Spleen (tissue), 11 donors: ENCODE data around the gene UBE2E2. TPM values are rescaled to one million over a fixed set of nuclear protein-coding genes. Genes with fewer than 3 reads are reported as not detected.

ENCODE experiments used
- DNase-seq: peaks from one replicate; pipeline ENCODE4 v3.0.0-alpha.2; 2020
- H3K27ac ChIP-seq, 8 donors: fragments of 200-600 bp; sonication (generic) in 7 of 8; 1 replicate in 4 of 8; 2 replicates in 4 of 8; pipeline versions ENCODE4 v1.5.0 to v1.8.0; 2016 to 2021; ENCODE audit warnings: inconsistent platforms in 4 of 8, mild to moderate bottlenecking in 4 of 8, moderate library complexity in 1 of 8
- H3K27me3 ChIP-seq, 7 donors: fragments of 200-600 bp; sonication (generic) in 6 of 7; replicated peaks in 1 of 7; 1 replicate in 4 of 7; 2 replicates in 3 of 7; pipeline versions ENCODE4 v1.5.0 to v1.8.0; 2016 to 2021; ENCODE audit warnings: inconsistent platforms in 3 of 7, mild to moderate bottlenecking in 1 of 7
- H3K36me3 ChIP-seq, 6 donors: fragments of 200-600 bp; sonication (generic) in 5 of 6; 1 replicate in 4 of 6; 2 replicates in 2 of 6; pipeline versions ENCODE4 v1.5.0 to v1.8.0; 2016 to 2021; ENCODE audit warnings: inconsistent platforms in 2 of 6
- H3K4me1 ChIP-seq, 6 donors: fragments of 200-600 bp; sonication (generic) in 5 of 6; 1 replicate in 3 of 6; 2 replicates in 3 of 6; pipeline versions ENCODE4 v1.5.0 to v1.8.0; 2016 to 2021; ENCODE audit warnings: inconsistent platforms in 3 of 6
- H3K4me3 ChIP-seq, 8 donors: fragments of 200-600 bp; sonication (generic) in 7 of 8; 1 replicate in 4 of 8; 2 replicates in 4 of 8; pipeline versions ENCODE4 v1.5.0 to v1.8.0; 2016 to 2021; ENCODE audit warnings: inconsistent platforms in 4 of 8, mild to moderate bottlenecking in 4 of 8, moderate library complexity in 2 of 8
- H3K9me3 ChIP-seq, 8 donors: fragments of 200-600 bp; sonication (generic) in 7 of 8; 1 replicate in 4 of 8; 2 replicates in 4 of 8; pipeline versions ENCODE4 v1.5.0 to v1.8.0; 2016 to 2021; ENCODE audit warnings: inconsistent platforms in 4 of 8
- CTCF ChIP-seq, 11 experiments: fragments of 200-600 bp in 7 of 11; fragments of 450-650 bp in 4 of 11; sonication (generic) in 4 of 11; IDR thresholded peaks in 8 of 11; conservative IDR thresholded peaks in 3 of 11; 1 replicate in 7 of 11; 2 replicates in 4 of 11; pipeline versions ENCODE4 v1.4.0 to v1.8.0; 2016 to 2021; ENCODE audit warnings: antibody characterized with exemption in 11 of 11, inconsistent platforms in 4 of 11, mild to moderate bottlenecking in 1 of 11
- POLR2A ChIP-seq, 3 donors: fragments of 450-650 bp; IDR thresholded peaks; one replicate each; pipeline ENCODE4 v1.5.1; 2017; ENCODE audit warnings: antibody characterized with exemption in 3 of 3, mild to moderate bottlenecking in 1 of 3
- POLR2AphosphoS5 ChIP-seq, 3 donors: sonication (generic); formaldehyde crosslinking; IDR thresholded peaks; one replicate each; pipeline ENCODE4 v1.5.1; 2017; ENCODE audit warnings: antibody characterized with exemption in 3 of 3
- WGBS, 5 donors: extraction: QIAGEN DNeasy Blood & Tissue Kit in 3 of 5; methylation state at CpG; one replicate each; pipeline versions ENCODE4 v1.1.5 to v1.1.7; 2013 to 2018; 5-methylcytosine and 5-hydroxymethylcytosine counted together
- intact Hi-C: fragments of 100-400 bp; cut with DNase I; formaldehyde crosslinking; loops from one replicate; pipeline ENCODE4 v1.15.0; 2023; ENCODE audit warnings: low total_unique reads
- polyA plus RNA-seq, 3 donors: library from polyadenylated mRNA; stranded (reverse); fragments of 200-250 nt; gene quantifications; one replicate each; pipeline ENCODE4 v1.2.1, GENCODE V29; 2013
- total RNA-seq, 7 donors: library from RNA; depleted of rRNA in 3 of 7; stranded (reverse); fragments of >200 nt in 3 of 7; fragmentation: NEBNext Ultra II Directional in 4 of 7; extraction: Animal tissue kit (Norgen Biotek cat#: 25700) in 4 of 7; gene quantifications; one replicate each; pipeline versions ENCODE4 v1.1.0 to v1.2.1, GENCODE V29; 2016 to 2021
- donor health status: healthy with polysubstance abuse.
- donor health status: DM: no; HTN: no; CAD: no; lungs with moderate emphysema.
- donor health status: DM: no; HTN: no; CAD: no.
- donor health status: Bipolar disorder and iron deficiency.
- donor health status: healthy.
- donor health status: DM: no; HTN: no; CAD: no.
- donor health status: DM: yes; HTN: yes; CAD: no.

The UBE2E2 gene
- total and polyA plus RNA-seq, 10 donors, result 27.9 to 87.6 (median 41.2) TPM

DNA sequence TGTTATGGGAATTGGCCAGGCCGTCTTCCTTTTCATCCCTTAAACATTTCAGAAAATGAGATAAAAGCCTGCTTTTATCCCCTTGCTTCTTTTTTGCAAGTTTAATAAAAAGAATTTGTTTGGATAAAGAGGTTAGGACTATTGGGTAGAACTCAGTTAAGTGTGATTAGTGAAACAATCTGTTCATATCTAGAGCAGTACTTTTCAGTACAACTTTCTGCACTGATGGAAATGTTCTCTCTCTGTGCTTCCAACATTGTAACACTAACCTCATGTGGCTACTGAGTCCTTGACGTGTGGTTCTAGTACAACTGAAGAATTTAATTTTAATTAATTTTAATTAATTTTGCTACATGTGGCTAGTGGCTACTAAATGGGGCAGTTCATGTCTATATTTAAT, 246.9 kb downstream of the UBE2E2 start:
- intact Hi-C loops, result no loop called here
- 85 to 93% (median 91%) methylated on average over 2 of the region's 2 CpGs for WGBS, 5 donors
- no peak overlapping the region for H3K4me3 ChIP-seq
- H3K27ac ChIP-seq, result no peak overlapping the region
- H3K36me3 ChIP-seq, result no peaks in the 10 kb centered on the region
- H3K4me1 ChIP-seq, result peaks cover 0 to 33% (median 10%) of the 10 kb centered on the region in 6 donors
- TF ChIP-seq POLR2AphosphoS5 (IDR thresholded peaks at IDR 0.05), result no peak
- TF ChIP-seq CTCF (IDR thresholded peaks at IDR 0.05 in 8 of 11, conservative IDR thresholded peaks at IDR 0.05 in 3 of 11), result no peak
- no peak for TF ChIP-seq POLR2A (IDR thresholded peaks at IDR 0.05)
- no peak for DNase-seq
- H3K27me3 ChIP-seq, result no peaks in the 10 kb centered on the region
- H3K9me3 ChIP-seq, result no peaks in the 10 kb centered on the region

GRCh38 chr3:23450806-23451205, 247.7 kb downstream of the UBE2E2 start:
- no peak for DNase-seq
- Histone ChIP-seq H3K4me1 (peaks cover 0 to 35% (median 12%) of the 10 kb centered on the region in 6 donors), H3K4me3 (no peak overlapping the region), H3K27ac (no peak overlapping the region), H3K9me3 (no peaks in the 10 kb centered on the region), H3K36me3 (no peaks in the 10 kb centered on the region), H3K27me3 (no peaks in the 10 kb centered on the region)
- intact Hi-C loops, result no loop called here
- TF ChIP-seq POLR2A (IDR thresholded peaks at IDR 0.05) (no peak), CTCF (IDR thresholded peaks at IDR 0.05 in 8 of 11, conservative IDR thresholded peaks at IDR 0.05 in 3 of 11) (no peak), POLR2AphosphoS5 (IDR thresholded peaks at IDR 0.05) (no peak)
- 92 to 98% (median 93%) methylated on average over 2 of the region's 2 CpGs for WGBS, 5 donors

DNA sequence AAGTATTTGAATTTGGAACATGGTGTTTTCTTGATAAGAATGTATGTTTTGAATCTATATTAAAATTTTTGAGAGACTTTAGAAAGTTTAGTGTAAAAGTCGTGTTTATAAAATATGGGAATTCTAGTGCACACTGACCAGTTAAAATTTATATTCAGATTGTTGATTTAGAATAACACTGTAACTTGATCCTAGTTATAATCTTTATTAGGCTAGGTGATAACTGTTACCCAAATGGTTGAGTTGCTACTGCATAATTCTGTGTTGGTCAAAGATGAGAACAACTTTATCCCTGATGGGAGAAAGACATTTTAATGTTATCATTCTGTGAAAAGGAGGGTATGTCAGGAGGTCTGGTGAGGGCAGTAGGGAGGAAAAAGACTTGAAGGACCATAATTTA, 249.3 kb downstream of the UBE2E2 start:
- Histone ChIP-seq H3K4me3 (no peak overlapping the region), H3K27me3 (no peaks in the 10 kb centered on the region), H3K9me3 (no peaks in the 10 kb centered on the region), H3K36me3 (peaks cover 0 to 4% (median 0%) of the 10 kb centered on the region in 6 donors), H3K4me1 (peaks cover 0 to 31% (median 9%) of the 10 kb centered on the region in 6 donors), H3K27ac (no peak overlapping the region)
- intact Hi-C loops, result no loop called here
- WGBS, 5 donors, result 83 to 96% (median 94%) methylated on average over 1 of the region's 1 CpG
- DNase-seq, result no peak
- TF ChIP-seq POLR2A (IDR thresholded peaks at IDR 0.05), result no peak
- no peak for TF ChIP-seq POLR2AphosphoS5 (IDR thresholded peaks at IDR 0.05)
- no peak for TF ChIP-seq CTCF (IDR thresholded peaks at IDR 0.05 in 8 of 11, conservative IDR thresholded peaks at IDR 0.05 in 3 of 11)

DNA sequence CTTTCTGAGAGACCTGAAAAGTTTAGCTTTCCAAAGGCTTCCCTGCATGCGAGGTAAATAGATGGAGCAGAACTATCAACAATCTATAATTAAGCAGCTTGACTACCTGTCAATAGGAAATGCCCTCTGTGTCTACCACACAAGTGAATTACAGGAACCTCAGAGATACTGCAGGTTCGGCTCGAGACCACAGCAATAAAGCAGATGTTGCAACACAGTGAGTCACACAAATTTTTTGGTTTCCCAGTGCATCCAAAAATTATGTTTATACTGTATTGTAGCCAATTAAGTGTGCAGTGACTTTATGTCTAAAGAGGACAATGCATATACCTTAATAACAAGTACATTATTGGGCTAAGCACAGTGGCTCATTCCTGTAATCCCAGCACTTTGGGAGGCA, 252.0 kb downstream of the UBE2E2 start:
- no peak for TF ChIP-seq POLR2AphosphoS5 (IDR thresholded peaks at IDR 0.05)
- no peak for TF ChIP-seq POLR2A (IDR thresholded peaks at IDR 0.05)
- TF ChIP-seq CTCF (IDR thresholded peaks at IDR 0.05 in 8 of 11, conservative IDR thresholded peaks at IDR 0.05 in 3 of 11), result no peak
- no peaks in the 10 kb centered on the region for H3K27me3 ChIP-seq
- 49 to 70% (median 68%) methylated on average over 3 of the region's 3 CpGs for WGBS, 5 donors
- intact Hi-C loops, result no loop called here
- H3K4me1 ChIP-seq, result peaks cover 0 to 15% (median 0%) of the 10 kb centered on the region in 6 donors
- peaks cover 0 to 4% (median 0%) of the 10 kb centered on the region in 6 donors for H3K36me3 ChIP-seq
- no peaks in the 10 kb centered on the region for H3K9me3 ChIP-seq
- no peak for DNase-seq
- no peak overlapping the region for H3K4me3 ChIP-seq
- no peak overlapping the region for H3K27ac ChIP-seq
